HepG2 (cell line): ENCODE measurements around the gene PKN2. TPM values are rescaled to one million over a fixed set of nuclear protein-coding genes. Genes with fewer than 3 reads are reported as not detected.

Experiments
- FLYWCH1 ChIP-seq: sonication (generic); formaldehyde crosslinking; IDR thresholded peaks from 2 replicates; pipeline ENCODE4 v1.8.1; 2023; ENCODE audit warnings: mild to moderate bottlenecking, missing genetic modification reagents
- FOXK2 ChIP-seq: fragments of 450-650 bp; IDR thresholded peaks from 2 replicates; pipeline ENCODE4 v1.6.1; 2016
- KLF11 ChIP-seq: IDR thresholded peaks from 2 replicates; pipeline ENCODE4 v1.6.1; 2016; ENCODE audit warnings: missing compliant biosample characterization
- ONECUT2 ChIP-seq: sonication (generic); formaldehyde crosslinking; IDR thresholded peaks from 2 replicates; pipeline ENCODE4 v1.4.0; 2020; ENCODE audit warnings: missing genetic modification reagents
- RARA ChIP-seq: IDR thresholded peaks from 2 replicates; pipeline ENCODE4 v1.6.1; 2016; ENCODE audit warnings: missing genetic modification reagents, missing compliant biosample characterization
- RBM22 ChIP-seq: fragments of 200-400 bp; formaldehyde crosslinking; optimal IDR thresholded peaks from 2 replicates; pipeline ENCODE3; 2017; ENCODE audit warnings: mild to moderate bottlenecking, low read length, moderate library complexity
- RCOR2 ChIP-seq: IDR thresholded peaks from 2 replicates; pipeline ENCODE4 v1.6.1; 2016; ENCODE audit warnings: missing biosample characterization, missing genetic modification reagents
- SAFB2 ChIP-seq: sonication (generic); formaldehyde crosslinking; IDR thresholded peaks from 2 replicates; pipeline ENCODE4 v1.5.1; 2020; ENCODE audit warnings: missing genetic modification reagents, low read depth, mild to moderate bottlenecking, borderline replicate concordance
- SCMH1 ChIP-seq: sonication (generic); formaldehyde crosslinking; IDR thresholded peaks from 2 replicates; pipeline ENCODE4 v1.9.0; 2021; ENCODE audit warnings: missing genetic modification reagents, mild to moderate bottlenecking, borderline replicate concordance
- ZNF30 ChIP-seq: sonication (generic); formaldehyde crosslinking; IDR thresholded peaks from 2 replicates; pipeline ENCODE4 v1.5.0; 2020; ENCODE audit warnings: mild to moderate bottlenecking, missing genetic modification reagents
- ZNF33A ChIP-seq: sonication (generic); formaldehyde crosslinking; IDR thresholded peaks from 2 replicates; pipeline ENCODE4 v1.5.1; 2020; ENCODE audit warnings: missing genetic modification reagents, mild to moderate bottlenecking, moderate library complexity, borderline replicate concordance
- ZNF577 ChIP-seq: sonication (generic); formaldehyde crosslinking; IDR thresholded peaks from 2 replicates; pipeline ENCODE4 v1.4.0; 2020; ENCODE audit warnings: mild to moderate bottlenecking, low read depth, missing genetic modification reagents, borderline replicate concordance
- polyA plus RNA-seq, 8 experiments: library from polyadenylated mRNA; depleted of rRNA in 3 of 8; stranded (reverse) in 7 of 8; unstranded in 1 of 8; fragments of >200 nt; fragmentation: Illumina TruSeq in 4 of 8; extraction: Trizol in 4 of 8; gene quantifications; 2 replicates each; pipeline versions ENCODE4 v1.2.1 to v1.2.3, GENCODE V29; 2011 to 2016; ENCODE audit warnings: low read depth in 4 of 8, missing spikeins in 1 of 8, mixed read lengths in 1 of 8; ENCODE audit not compliant: insufficient read depth in 1 of 8
- total RNA-seq, 5 experiments: library from RNA; depleted of rRNA; stranded (reverse); fragments of >200 nt; fragmentation: Illumina TruSeq; extraction: Trizol; gene quantifications; 2 replicates each; pipeline ENCODE4 v1.2.3, GENCODE V29; 2016; ENCODE audit warnings: low read depth in 1 of 5
- TF ChIP-seq, protein P1 (sequence below): IDR thresholded peaks from 2 replicates; pipeline ENCODE4 v1.6.1; 2016; ENCODE audit warnings: low read depth, missing genetic modification reagents, missing compliant biosample characterization
- TF ChIP-seq, protein P2 (sequence below): sonication (generic); formaldehyde crosslinking; IDR thresholded peaks from 2 replicates; pipeline ENCODE4 v1.4.0; 2020; ENCODE audit warnings: missing genetic modification reagents
- TF ChIP-seq, protein P3 (sequence below), 2 experiments: sonication (generic) in 1 of 2; formaldehyde crosslinking in 1 of 2; IDR thresholded peaks; 2 replicates each; pipeline versions ENCODE4 v1.5.1 to v1.6.1; 2011 to 2020; ENCODE audit warnings: borderline replicate concordance in 1 of 2, low read depth in 1 of 2, low read length in 1 of 2, mild to moderate bottlenecking in 1 of 2, missing genetic modification reagents in 1 of 2, moderate library complexity in 1 of 2
- TF ChIP-seq, protein P4 (sequence below): sonication (generic); formaldehyde crosslinking; IDR thresholded peaks from 2 replicates; pipeline ENCODE4 v1.4.0; 2020; ENCODE audit warnings: missing genetic modification reagents
- TF ChIP-seq, protein P5 (sequence below): sonication (generic); formaldehyde crosslinking; IDR thresholded peaks from 2 replicates; pipeline ENCODE4 v1.8.1; 2023; ENCODE audit warnings: mild to moderate bottlenecking, inconsistent platforms, moderate library complexity, missing genetic modification reagents, borderline replicate concordance

The PKN2 gene
- total and polyA plus RNA-seq, 2 of the 13 experiments (the other 11 are each of a cell fraction or from before 2014, with no cell fraction given) = 17.0 to 29.4 TPM

DNA sequence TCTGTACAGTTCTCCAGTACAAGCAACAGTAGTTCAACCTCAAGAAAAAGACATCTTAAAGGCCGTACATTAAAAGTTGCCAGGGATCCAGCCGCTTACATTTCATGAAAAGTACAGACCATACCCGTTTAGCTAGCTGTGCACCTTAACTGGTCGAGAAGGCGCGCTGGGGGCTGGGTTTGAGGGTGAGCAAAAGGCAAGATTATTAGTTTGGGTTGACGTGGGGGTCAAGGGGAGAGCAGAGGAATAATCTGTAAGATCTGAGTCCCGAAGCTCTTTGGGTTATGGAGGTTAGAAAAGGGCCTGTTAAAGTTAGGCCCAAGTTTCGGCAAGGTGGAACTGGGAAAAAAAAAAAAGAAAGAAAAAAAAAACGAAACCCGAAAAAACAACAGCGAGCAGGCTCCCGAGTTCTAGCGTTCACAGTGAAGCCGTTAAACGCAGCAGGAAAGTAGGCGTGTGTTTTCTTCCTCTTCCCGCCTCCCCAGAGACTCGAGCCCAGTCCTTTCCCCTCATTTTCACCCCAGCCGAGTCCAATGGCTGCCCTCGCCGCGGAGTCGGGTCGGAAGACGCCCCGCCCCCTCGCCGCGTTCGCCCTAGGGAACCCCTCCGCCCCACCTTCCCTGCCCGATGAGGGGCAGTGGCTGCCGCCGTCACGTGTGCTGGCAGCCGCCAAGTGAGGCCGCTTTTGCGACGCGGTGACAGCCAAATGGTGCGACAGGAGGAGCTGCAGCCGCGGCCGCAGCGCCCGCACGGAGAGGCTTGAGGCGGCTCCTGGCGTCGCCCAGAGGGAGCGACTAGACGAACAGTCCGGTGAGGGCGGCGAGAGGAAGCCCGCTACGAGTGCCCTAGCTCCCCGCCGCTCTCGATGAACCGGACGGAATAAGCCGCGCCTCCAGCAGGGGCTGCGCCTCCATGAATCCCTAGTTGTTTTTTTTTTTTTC is at the start of gene PKN2 (continued):
- TF ChIP-seq, protein P1, sequence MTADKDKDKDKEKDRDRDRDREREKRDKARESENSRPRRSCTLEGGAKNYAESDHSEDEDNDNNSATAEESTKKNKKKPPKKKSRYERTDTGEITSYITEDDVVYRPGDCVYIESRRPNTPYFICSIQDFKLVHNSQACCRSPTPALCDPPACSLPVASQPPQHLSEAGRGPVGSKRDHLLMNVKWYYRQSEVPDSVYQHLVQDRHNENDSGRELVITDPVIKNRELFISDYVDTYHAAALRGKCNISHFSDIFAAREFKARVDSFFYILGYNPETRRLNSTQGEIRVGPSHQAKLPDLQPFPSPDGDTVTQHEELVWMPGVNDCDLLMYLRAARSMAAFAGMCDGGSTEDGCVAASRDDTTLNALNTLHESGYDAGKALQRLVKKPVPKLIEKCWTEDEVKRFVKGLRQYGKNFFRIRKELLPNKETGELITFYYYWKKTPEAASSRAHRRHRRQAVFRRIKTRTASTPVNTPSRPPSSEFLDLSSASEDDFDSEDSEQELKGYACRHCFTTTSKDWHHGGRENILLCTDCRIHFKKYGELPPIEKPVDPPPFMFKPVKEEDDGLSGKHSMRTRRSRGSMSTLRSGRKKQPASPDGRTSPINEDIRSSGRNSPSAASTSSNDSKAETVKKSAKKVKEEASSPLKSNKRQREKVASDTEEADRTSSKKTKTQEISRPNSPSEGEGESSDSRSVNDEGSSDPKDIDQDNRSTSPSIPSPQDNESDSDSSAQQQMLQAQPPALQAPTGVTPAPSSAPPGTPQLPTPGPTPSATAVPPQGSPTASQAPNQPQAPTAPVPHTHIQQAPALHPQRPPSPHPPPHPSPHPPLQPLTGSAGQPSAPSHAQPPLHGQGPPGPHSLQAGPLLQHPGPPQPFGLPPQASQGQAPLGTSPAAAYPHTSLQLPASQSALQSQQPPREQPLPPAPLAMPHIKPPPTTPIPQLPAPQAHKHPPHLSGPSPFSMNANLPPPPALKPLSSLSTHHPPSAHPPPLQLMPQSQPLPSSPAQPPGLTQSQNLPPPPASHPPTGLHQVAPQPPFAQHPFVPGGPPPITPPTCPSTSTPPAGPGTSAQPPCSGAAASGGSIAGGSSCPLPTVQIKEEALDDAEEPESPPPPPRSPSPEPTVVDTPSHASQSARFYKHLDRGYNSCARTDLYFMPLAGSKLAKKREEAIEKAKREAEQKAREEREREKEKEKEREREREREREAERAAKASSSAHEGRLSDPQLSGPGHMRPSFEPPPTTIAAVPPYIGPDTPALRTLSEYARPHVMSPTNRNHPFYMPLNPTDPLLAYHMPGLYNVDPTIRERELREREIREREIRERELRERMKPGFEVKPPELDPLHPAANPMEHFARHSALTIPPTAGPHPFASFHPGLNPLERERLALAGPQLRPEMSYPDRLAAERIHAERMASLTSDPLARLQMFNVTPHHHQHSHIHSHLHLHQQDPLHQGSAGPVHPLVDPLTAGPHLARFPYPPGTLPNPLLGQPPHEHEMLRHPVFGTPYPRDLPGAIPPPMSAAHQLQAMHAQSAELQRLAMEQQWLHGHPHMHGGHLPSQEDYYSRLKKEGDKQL (CRISPR knock-in tag) = no peak
- TF ChIP-seq SCMH1 (CRISPR knock-in tag) = no peak
- no peak for TF ChIP-seq ZNF577 (CRISPR knock-in tag)
- TF ChIP-seq RARA (CRISPR knock-in tag) = peak; percentile 51
- TF ChIP-seq RBM22 = no peak
- TF ChIP-seq, protein P2, sequence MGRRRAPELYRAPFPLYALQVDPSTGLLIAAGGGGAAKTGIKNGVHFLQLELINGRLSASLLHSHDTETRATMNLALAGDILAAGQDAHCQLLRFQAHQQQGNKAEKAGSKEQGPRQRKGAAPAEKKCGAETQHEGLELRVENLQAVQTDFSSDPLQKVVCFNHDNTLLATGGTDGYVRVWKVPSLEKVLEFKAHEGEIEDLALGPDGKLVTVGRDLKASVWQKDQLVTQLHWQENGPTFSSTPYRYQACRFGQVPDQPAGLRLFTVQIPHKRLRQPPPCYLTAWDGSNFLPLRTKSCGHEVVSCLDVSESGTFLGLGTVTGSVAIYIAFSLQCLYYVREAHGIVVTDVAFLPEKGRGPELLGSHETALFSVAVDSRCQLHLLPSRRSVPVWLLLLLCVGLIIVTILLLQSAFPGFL (CRISPR knock-in tag) = no peak
- no peak for TF ChIP-seq KLF11
- TF ChIP-seq, protein P3, sequence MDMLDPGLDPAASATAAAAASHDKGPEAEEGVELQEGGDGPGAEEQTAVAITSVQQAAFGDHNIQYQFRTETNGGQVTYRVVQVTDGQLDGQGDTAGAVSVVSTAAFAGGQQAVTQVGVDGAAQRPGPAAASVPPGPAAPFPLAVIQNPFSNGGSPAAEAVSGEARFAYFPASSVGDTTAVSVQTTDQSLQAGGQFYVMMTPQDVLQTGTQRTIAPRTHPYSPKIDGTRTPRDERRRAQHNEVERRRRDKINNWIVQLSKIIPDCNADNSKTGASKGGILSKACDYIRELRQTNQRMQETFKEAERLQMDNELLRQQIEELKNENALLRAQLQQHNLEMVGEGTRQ (IDR thresholded peaks at IDR 0.05; ENCODE audit: low read depth, low read length) = peak; percentile 91
- TF ChIP-seq, protein P3 (CRISPR knock-in tag; IDR thresholded peaks at IDR 0.05; ENCODE audit: borderline replicate concordance) = peak; percentile 97
- TF ChIP-seq, protein P4, sequence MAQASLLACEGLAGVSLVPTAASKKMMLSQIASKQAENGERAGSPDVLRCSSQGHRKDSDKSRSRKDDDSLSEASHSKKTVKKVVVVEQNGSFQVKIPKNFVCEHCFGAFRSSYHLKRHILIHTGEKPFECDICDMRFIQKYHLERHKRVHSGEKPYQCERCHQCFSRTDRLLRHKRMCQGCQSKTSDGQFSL (CRISPR knock-in tag) = no peak
- TF ChIP-seq, protein P5, sequence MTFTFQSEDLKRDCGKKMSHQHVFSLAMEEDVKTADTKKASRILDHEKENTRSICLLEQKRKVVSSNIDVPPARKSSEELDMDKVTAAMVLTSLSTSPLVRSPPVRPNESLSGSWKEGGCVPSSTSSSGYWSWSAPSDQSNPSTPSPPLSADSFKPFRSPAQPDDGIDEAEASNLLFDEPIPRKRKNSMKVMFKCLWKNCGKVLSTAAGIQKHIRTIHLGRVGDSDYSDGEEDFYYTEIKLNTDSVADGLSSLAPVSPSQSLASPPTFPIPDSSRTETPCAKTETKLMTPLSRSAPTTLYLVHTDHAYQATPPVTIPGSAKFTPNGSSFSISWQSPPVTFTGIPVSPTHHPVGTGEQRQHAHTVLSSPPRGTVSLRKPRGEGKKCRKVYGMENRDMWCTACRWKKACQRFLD (CRISPR knock-in tag) = no peak
- TF ChIP-seq RCOR2 (CRISPR knock-in tag) = no peak
- no peak for TF ChIP-seq FLYWCH1
- TF ChIP-seq ONECUT2 = no peak
- TF ChIP-seq SAFB2 = no peak
- TF ChIP-seq FOXK2 = no peak
- TF ChIP-seq ZNF33A (CRISPR knock-in tag) = no peak
- TF ChIP-seq ZNF30 (CRISPR knock-in tag) = no peak
